ENCODE results near the gene ISG20. TPM values are rescaled to one million over a fixed set of nuclear protein-coding genes. Genes with fewer than 3 reads are reported as not detected.
A peak's percentile ranks its signal among the peaks of the same experiment; 100 is the strongest.

ISG20 gene
- total and polyA plus RNA-seq, 2 of the 8 experiments (the other 6 are each of a cell fraction or from before 2014, with no cell fraction given): 2.9 to 5.2 TPM

DNA sequence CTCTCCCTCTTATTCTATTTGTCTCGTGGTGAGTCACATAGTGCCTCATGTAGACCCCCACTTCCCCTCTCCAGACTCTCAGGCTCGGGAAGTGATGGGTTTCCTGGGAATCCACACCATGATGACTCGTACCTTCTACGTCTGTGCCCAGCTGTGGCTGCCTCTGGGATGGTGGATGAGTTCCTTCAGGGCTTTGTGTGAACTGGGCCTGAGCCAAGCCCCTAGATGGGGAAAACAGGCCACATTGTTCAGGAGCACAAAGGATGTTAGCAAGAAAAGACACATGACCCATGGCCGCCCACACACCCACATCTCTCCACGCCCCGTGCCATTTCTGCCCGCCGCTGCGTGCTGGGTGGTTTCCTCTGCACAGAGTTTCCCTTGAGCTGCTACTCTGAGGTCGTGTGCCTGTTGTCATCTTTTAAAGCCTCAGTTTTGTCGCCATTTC is 10.5 kb downstream of the ISG20 start:
- Histone ChIP-seq H4K20me1 (replicated peaks in 1 of 2; ENCODE audit: control insufficient read depth in 1 of 2, insufficient read depth in 2 of 2, low read length in 2 of 2) (no peaks in the 10 kb centered on the region), H4K91ac (replicated peaks; ENCODE audit: insufficient read length, low read length) (no peak overlapping the region), H4K5ac (ENCODE audit: insufficient read length, low read depth, low read length) (no peak overlapping the region), H3K23ac (ENCODE audit: insufficient read length) (no peak overlapping the region), H2AFZ (ENCODE audit: low read length) (no peak overlapping the region), H2BK5ac (ENCODE audit: low read depth, low read length) (no peak overlapping the region), H3K56ac (replicated peaks; ENCODE audit: insufficient read length, low read depth, low read length) (no peak overlapping the region), H4K8ac (ENCODE audit: extremely low read depth, insufficient read depth, low read length) (peak overlapping the region; percentile 1; the same call in 1 of the 2 replicates), H3K27ac (ENCODE audit: low read depth, low read length) (no peak overlapping the region), H3K23me2 (ENCODE audit: low read depth, low read length) (no peaks in the 10 kb centered on the region), H3K36me3 (ENCODE audit: control insufficient read depth in 2 of 4, insufficient read depth in 4 of 4, low read length in 3 of 4) (no peaks in the 10 kb centered on the region), H2BK20ac (ENCODE audit: low read length) (no peak overlapping the region), H3K9me3 (ENCODE audit: insufficient read depth in 2 of 2, low read depth in 1 of 2, low read length in 1 of 2) (no peaks in the 10 kb centered on the region), H3K4ac (replicated peaks; ENCODE audit: insufficient read length, low read depth, low read length) (no peak overlapping the region), H3K9ac (replicated peaks in 1 of 4; ENCODE audit: extremely low read depth in 1 of 4, low read depth in 3 of 4, low read length in 3 of 4) (no peak overlapping the region), H3K79me2 (ENCODE audit: control insufficient read depth in 1 of 2, insufficient read depth in 2 of 2, low read length in 2 of 2) (no peaks in the 10 kb centered on the region), H2BK15ac (ENCODE audit: low read length) (0 out of 2 replicates have a peak overlapping the region, but pooled peaks have one; percentile 61), H3K27me3 (replicated peaks in 1 of 4; ENCODE audit: control insufficient read depth in 3 of 4, extremely low read depth in 1 of 4, insufficient read depth in 3 of 4, low read length in 3 of 4) (no peaks in the 10 kb centered on the region), H3K18ac (ENCODE audit: extremely low read depth, low read length) (no peak overlapping the region), H3K4me2 (ENCODE audit: insufficient read depth in 1 of 2, low read depth in 2 of 2, low read length in 2 of 2) (no peak overlapping the region), H2BK12ac (ENCODE audit: low read depth, low read length) (no peak overlapping the region), H3K79me1 (ENCODE audit: low read depth, low read length) (no peaks in the 10 kb centered on the region; the same call in 1 of the 2 replicates), H3K4me3 (ENCODE audit: extremely low read depth in 1 of 4, insufficient read depth in 2 of 4, low read depth in 3 of 4, low read length in 4 of 4) (no peak overlapping the region), H3K14ac (ENCODE audit: insufficient read length) (no peak overlapping the region), H2AK5ac (ENCODE audit: low read depth, low read length) (no peak overlapping the region), H2BK120ac (replicated peaks; ENCODE audit: low read depth, low read length) (no peak overlapping the region), H3K4me1 (replicated peaks in 1 of 4; ENCODE audit: control insufficient read depth in 3 of 4, insufficient read depth in 4 of 4, low read length in 3 of 4) (peaks cover 0 to 19% (median 10%) of the 10 kb centered on the region in 4 experiments; a peak in 6 of 7 replicates)
- ChIA-PET CTCF (ENCODE audit: partially characterized antibody) (interaction anchor here (0.9 to 1.6 kb wide), 4 partner anchors 9 to 185 kb away, joined by 3 to 8 read pairs (median 4); no protein-coding TSS in a partner anchor), POLR2A (ENCODE audit: partially characterized antibody) (interaction anchor here (2.8 kb wide), 1 partner anchor 11 kb away, joined by 11 read pairs; the partner anchor contains the start of gene ISG20)
- no peak for DNase-seq (ENCODE audit: low read depth in 1 of 2, low spot score in 2 of 2)
- WGBS, 2 experiments (ENCODE audit: extremely low coverage in 1 of 2, insufficient coverage in 1 of 2, insufficient read length in 1 of 2, insufficient replicate concordance in 2 of 2, low coverage in 1 of 2, low lambda C conversion rate in 2 of 2, missing lambda C conversion rate in 1 of 2): 79% methylated on average over 12 of the region's 12 CpGs; no CpG with 5 or more reads in 1 of the 2 experiments
- no peak for FAIRE-seq
- TF ChIP-seq EZH2 (IDR thresholded peaks at IDR 0.05; ENCODE audit: low read depth, low read length, severe bottlenecking): no peak
